ENCODE results near the gene NT5DC1.

Gene NT5DC1

DNA sequence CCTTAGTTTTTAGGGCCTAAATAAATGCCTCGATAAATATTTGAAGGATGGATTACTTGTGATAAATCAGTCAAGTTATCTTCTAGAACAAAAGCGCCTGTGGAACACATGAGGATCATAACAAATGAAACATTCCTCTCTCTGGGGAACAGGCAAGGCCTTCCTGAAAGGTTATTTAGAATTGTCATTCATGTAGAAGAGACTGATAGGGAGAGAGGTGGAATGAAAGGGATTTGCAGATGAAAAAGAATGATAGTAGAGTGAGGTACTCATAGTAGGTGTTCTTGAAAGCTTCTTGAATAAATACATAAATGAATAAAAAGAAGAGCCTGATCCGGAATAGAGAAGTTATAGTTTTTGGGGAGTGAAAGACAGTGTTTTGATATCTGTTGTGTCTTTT is 122.7 kb downstream of the NT5DC1 start:
- H3K4me3 ChIP-seq (replicated peaks; ENCODE audit: insufficient read depth, low read length) = no peak overlapping the region
- no peak for DNase-seq (ENCODE audit: low read depth in 1 of 2, low spot score in 1 of 2)
- no peaks in the 10 kb centered on the region for H3K27me3 ChIP-seq (ENCODE audit: insufficient read depth, poor library complexity, severe bottlenecking)
- TF ChIP-seq, protein P1, sequence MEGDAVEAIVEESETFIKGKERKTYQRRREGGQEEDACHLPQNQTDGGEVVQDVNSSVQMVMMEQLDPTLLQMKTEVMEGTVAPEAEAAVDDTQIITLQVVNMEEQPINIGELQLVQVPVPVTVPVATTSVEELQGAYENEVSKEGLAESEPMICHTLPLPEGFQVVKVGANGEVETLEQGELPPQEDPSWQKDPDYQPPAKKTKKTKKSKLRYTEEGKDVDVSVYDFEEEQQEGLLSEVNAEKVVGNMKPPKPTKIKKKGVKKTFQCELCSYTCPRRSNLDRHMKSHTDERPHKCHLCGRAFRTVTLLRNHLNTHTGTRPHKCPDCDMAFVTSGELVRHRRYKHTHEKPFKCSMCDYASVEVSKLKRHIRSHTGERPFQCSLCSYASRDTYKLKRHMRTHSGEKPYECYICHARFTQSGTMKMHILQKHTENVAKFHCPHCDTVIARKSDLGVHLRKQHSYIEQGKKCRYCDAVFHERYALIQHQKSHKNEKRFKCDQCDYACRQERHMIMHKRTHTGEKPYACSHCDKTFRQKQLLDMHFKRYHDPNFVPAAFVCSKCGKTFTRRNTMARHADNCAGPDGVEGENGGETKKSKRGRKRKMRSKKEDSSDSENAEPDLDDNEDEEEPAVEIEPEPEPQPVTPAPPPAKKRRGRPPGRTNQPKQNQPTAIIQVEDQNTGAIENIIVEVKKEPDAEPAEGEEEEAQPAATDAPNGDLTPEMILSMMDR (IDR thresholded peaks at IDR 0.05; ENCODE audit: insufficient read depth, low read length) = no peak
- TF ChIP-seq, protein P2, sequence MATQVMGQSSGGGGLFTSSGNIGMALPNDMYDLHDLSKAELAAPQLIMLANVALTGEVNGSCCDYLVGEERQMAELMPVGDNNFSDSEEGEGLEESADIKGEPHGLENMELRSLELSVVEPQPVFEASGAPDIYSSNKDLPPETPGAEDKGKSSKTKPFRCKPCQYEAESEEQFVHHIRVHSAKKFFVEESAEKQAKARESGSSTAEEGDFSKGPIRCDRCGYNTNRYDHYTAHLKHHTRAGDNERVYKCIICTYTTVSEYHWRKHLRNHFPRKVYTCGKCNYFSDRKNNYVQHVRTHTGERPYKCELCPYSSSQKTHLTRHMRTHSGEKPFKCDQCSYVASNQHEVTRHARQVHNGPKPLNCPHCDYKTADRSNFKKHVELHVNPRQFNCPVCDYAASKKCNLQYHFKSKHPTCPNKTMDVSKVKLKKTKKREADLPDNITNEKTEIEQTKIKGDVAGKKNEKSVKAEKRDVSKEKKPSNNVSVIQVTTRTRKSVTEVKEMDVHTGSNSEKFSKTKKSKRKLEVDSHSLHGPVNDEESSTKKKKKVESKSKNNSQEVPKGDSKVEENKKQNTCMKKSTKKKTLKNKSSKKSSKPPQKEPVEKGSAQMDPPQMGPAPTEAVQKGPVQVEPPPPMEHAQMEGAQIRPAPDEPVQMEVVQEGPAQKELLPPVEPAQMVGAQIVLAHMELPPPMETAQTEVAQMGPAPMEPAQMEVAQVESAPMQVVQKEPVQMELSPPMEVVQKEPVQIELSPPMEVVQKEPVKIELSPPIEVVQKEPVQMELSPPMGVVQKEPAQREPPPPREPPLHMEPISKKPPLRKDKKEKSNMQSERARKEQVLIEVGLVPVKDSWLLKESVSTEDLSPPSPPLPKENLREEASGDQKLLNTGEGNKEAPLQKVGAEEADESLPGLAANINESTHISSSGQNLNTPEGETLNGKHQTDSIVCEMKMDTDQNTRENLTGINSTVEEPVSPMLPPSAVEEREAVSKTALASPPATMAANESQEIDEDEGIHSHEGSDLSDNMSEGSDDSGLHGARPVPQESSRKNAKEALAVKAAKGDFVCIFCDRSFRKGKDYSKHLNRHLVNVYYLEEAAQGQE (IDR thresholded peaks at IDR 0.05; ENCODE audit: insufficient replicate concordance, low read depth) = no peak
- no peak for TF ChIP-seq POLR2AphosphoS5 (IDR thresholded peaks at IDR 0.05; ENCODE audit: low read depth)
- no peak overlapping the region for H3K27ac ChIP-seq (replicated peaks)

DNA sequence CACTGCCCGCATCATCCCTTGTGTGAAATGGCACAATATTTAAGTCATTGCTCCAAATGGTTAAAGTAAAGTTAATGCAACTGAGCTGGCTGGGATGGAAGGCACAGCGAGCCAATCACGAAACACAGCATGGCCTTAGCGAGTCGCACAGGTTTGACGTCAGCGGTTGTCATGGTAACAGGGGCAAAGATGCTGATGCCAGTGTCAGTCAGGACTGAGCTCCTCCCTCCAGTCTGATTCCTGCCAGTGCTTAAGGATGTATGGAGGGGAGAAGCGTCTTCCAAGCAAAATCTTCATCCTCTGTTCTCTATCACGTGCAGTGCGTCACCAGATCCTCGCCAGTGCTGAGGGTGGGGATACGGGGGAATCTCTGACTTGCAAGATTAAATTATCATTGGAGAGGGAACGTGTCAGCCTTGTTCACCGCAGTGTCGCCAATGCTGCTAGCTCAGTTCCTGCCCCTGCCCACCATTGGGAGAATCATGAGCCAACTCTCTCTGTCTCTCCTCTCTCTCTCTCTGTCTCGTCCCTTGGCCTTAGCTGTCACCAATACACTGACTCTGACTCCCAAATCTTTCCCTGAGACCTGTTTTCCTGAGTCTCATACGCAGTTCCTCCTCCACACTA is 128.7 kb downstream of the NT5DC1 start:
- Histone ChIP-seq H3K27me3 (ENCODE audit: insufficient read depth, poor library complexity, severe bottlenecking) (no peaks in the 10 kb centered on the region), H3K4me3 (replicated peaks; ENCODE audit: insufficient read depth, low read length) (no peak overlapping the region), H3K27ac (replicated peaks) (no peak overlapping the region)
- TF ChIP-seq, protein P1 (IDR thresholded peaks at IDR 0.05; ENCODE audit: insufficient read depth, low read length) = no peak
- TF ChIP-seq SPI1 (IDR thresholded peaks at IDR 0.05; ENCODE audit: borderline replicate concordance, low read depth) = no peak
- TF ChIP-seq POLR2AphosphoS5 (IDR thresholded peaks at IDR 0.05; ENCODE audit: low read depth) = no peak
- TF ChIP-seq, protein P2 (IDR thresholded peaks at IDR 0.05; ENCODE audit: insufficient replicate concordance, low read depth) = no peak
- TF ChIP-seq GABPA (IDR thresholded peaks at IDR 0.05; ENCODE audit: low read depth) = no peak
- no peak for DNase-seq (ENCODE audit: low read depth in 1 of 2, low spot score in 1 of 2)

DNA sequence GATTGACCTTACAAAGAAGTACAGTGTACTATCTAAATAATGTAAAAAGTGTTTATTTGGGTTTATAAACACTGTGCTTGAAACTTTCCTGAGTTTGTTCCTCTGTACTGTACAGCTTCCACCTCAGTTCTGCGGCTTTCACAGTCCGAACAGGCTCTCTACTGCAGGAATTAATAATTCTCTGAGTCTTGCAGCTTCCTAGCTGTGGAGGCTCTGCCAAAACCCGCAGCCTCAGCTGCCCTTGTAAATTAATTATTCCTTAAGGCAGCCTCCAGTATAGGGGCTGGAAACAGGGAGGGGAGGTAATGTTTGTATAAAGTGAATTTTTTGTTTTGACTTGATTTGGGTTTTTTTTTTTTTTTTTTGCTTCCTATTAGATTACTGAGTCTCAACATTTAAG is 134.0 kb downstream of the NT5DC1 start:
- Histone ChIP-seq H3K4me3 (replicated peaks; ENCODE audit: insufficient read depth, low read length) (no peak overlapping the region), H3K27me3 (ENCODE audit: insufficient read depth, poor library complexity, severe bottlenecking) (no peaks in the 10 kb centered on the region), H3K27ac (replicated peaks) (no peak overlapping the region)
- TF ChIP-seq SPI1 (IDR thresholded peaks at IDR 0.05; ENCODE audit: borderline replicate concordance, low read depth) (no peak), GABPA (IDR thresholded peaks at IDR 0.05; ENCODE audit: low read depth) (no peak), POLR2AphosphoS5 (IDR thresholded peaks at IDR 0.05; ENCODE audit: low read depth) (no peak)
- TF ChIP-seq, protein P1 (IDR thresholded peaks at IDR 0.05; ENCODE audit: insufficient read depth, low read length) = no peak
- TF ChIP-seq, protein P2 (IDR thresholded peaks at IDR 0.05; ENCODE audit: insufficient replicate concordance, low read depth) = no peak
- DNase-seq (ENCODE audit: low read depth in 1 of 2, low spot score in 1 of 2) = no peak

Data from HL-60 (cell line).